ENCODE measurements around the gene KLF13.

Gene KLF13

GRCh38 chr15:31316135-31316795 is 10.4 kb upstream of the KLF13 start:
- DNase-seq (ENCODE audit: low spot score): no peak

GRCh38 chr15:31317017-31317416 is 9.6 kb upstream of the KLF13 start:
- DNase-seq (ENCODE audit: low spot score): no peak

- DNase-seq (ENCODE audit: low spot score): no peak
Observed at GRCh38 chr15:31317421-31318327, 9.0 kb upstream of the KLF13 start.

GRCh38 chr15:31318429-31318828 is 8.2 kb upstream of the KLF13 start:
- no peak for DNase-seq (ENCODE audit: low spot score)

- DNase-seq (ENCODE audit: low spot score): no peak
Observed at GRCh38 chr15:31320022-31320421, 6.6 kb upstream of the KLF13 start.

- no peak for DNase-seq (ENCODE audit: low spot score)
Observed at GRCh38 chr15:31321418-31321817, 5.2 kb upstream of the KLF13 start.

GRCh38 chr15:31322504-31322903 is 4.1 kb upstream of the KLF13 start:
- DNase-seq (ENCODE audit: low spot score): no peak

GRCh38 chr15:31323627-31324026 is 3.0 kb upstream of the KLF13 start:
- DNase-seq (ENCODE audit: low spot score): no peak

- peak; percentile 45 for DNase-seq (ENCODE audit: low spot score)
Observed at GRCh38 chr15:31324186-31324585, 2.4 kb upstream of the KLF13 start.

GRCh38 chr15:31324806-31325594 is 1.6 kb upstream of the KLF13 start:
- DNase-seq (ENCODE audit: low spot score): peak; percentile 91

- peak; percentile 72 for DNase-seq (ENCODE audit: low spot score)
Observed at GRCh38 chr15:31325595-31326155, 960 bp upstream of the KLF13 start.

- peak; percentile 71 for DNase-seq (ENCODE audit: low spot score)
Observed at GRCh38 chr15:31326875-31327668, 437 bp downstream of the KLF13 start.

GRCh38 chr15:31327669-31328427 is 1.2 kb downstream of the KLF13 start:
- DNase-seq (ENCODE audit: low spot score): peak; percentile 72

- peak; percentile 51 for DNase-seq (ENCODE audit: low spot score)
Observed at GRCh38 chr15:31328428-31328968, 1.9 kb downstream of the KLF13 start.

GRCh38 chr15:31328969-31329639 is 2.5 kb downstream of the KLF13 start:
- peak; percentile 48 for DNase-seq (ENCODE audit: low spot score)

- no peak for DNase-seq (ENCODE audit: low spot score)
Observed at GRCh38 chr15:31329640-31330010, 3.0 kb downstream of the KLF13 start.

GRCh38 chr15:31330111-31330785 is 3.6 kb downstream of the KLF13 start:
- no peak for DNase-seq (ENCODE audit: low spot score)

GRCh38 chr15:31330836-31331235 is 4.2 kb downstream of the KLF13 start:
- DNase-seq (ENCODE audit: low spot score): no peak

GRCh38 chr15:31331389-31331788 is 4.8 kb downstream of the KLF13 start:
- DNase-seq (ENCODE audit: low spot score): no peak

Data from hematopoietic multipotent progenitor cell treated with erythropoietin and hydrocortisone succinate and interleukin-3 and kit ligand, for 15 days (in vitro differentiated cells).